ENCODE measurements around the gene MMP21.

MMP21 gene

DNA sequence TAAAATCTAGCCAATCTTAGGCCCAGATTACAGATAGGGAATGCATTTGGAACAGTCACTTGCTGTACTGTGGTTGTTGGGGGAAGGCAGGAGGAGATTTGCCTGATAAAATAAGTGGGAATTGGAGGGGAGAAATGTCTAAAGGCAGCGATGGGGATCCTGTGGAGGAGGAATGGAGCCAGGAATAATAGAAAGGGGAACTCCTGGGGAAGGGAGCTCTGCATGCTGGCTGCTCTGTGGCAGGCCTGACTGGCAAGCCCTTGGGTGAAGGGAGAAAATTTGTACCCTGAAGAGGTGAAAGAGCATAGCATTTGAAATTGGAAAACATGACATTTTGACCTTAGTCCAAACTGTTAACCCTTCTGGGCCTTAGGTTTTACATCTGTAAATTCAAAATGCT, 13.7 kb downstream of the MMP21 start:
- no peak for DNase-seq

- no peak for DNase-seq
Measured at GRCh38 chr10:125757742-125758141, 17.9 kb downstream of the MMP21 start.

- DNase-seq: no peak
Measured at GRCh38 chr10:125756853-125757487, 18.7 kb downstream of the MMP21 start.

DNA sequence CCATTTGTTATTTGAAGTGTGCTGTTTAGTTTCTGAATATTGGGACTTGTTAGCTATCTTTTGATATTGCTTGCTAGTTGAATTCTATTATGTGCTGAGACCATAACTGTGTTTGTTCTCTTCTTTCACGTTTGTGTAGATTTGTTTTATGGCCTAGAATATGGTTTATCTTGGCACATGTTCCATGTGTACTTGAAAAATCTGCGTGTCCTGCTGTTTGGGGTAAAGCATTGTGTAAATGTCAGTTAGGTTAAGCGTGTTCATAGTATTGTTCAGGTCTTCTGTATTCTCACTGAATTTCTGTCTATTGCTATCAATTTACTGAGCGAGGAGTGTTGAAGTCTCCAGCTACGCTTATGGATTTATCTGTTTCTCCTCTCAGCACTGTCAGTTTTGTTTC, 19.4 kb downstream of the MMP21 start:
- DNase-seq: no peak

DNA sequence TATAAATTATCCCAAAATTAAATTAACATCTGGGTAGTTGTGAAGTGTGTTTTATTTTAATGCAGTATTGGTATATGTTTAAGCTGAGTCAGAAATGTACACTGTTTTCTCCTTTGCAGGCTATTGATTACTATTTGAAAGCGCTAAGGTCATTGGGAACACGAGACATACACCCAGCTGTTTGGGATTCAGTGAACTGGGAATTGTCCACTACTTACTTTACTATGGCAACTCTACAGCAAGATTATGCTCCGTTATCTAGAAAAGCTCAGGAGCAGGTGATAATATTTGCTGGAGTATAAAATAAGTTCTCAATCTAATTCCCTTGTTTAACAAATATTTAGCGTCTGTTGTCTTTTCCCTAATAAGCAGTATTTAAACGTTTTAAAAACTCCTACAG, 28.2 kb downstream of the MMP21 start:
- no peak for DNase-seq

DNA sequence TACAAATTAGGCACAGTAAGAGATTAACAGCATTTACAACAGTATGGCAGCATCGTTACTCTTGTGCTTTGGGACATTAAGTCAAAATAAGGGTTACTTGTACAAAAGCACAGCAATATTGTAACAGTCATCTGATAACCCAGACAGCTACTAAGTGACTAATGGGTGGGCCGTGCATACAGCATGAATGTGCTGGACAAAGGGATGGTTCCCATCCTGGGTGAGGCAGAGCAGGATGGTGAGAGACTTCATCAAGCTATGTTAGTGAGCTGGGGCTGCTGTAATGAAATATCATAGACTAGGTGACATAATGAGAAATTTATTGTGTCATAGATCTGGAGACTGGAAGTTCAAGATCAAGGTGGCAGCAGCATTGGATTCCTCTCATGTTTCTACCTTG, 30.7 kb downstream of the MMP21 start:
- DNase-seq: no peak

GRCh38 chr10:125742465-125742864, 33.2 kb downstream of the MMP21 start:
- no peak for DNase-seq

DNA sequence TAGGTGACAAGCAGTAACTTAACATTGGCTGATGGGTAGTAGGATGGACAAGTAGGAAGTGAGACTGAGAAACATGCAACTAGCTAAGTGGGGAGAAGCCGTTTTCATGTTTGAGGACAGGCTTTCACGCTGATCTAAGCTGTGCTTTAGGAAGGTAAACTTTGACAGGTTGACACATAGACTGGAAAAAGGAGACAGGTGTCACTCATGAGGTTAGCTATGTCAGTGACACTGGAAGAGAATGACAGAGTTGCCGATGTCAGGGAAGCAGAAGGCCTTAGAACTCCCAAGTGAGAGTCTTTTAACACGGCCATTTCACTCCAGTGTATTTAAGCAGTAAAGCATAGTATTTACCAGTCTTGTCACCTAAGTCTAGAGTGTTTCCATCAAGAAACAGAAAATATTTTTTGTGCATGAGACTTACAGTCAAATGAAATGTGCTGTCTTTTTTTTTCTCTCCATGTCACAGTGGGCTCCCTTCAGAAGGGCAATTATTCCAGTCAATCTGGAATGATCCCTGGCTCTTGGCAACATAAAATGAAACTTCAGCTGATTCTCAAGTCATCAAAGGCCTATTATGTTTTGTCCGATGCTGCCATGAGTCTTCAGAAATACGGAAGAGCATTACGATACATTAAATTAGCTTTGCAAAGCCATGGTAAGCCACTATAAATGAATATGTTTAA, 35.5 kb downstream of the MMP21 start:
- no peak for DNase-seq

DNA sequence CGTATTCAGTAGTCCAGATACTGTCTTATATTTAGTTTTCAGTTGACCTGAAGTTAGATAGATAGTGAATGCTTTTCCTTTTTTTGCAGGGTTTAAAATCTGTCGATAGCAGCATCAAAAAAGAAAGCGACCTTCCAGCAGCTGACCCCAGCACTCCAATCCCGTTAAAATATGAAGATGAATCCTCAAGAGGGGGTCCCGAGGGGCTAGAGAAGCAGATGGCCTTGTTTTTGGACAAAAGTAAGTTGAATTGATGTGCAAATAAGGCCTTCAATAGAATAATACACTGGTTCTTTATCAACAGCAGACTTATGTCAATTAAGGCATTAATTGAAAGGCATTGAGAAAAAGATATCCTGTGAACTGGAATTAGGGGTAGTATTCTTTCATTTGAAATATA, 37.4 kb downstream of the MMP21 start:
- no peak for DNase-seq

GRCh38 chr10:125734823-125735222, 40.8 kb downstream of the MMP21 start:
- no peak for DNase-seq

DNA sequence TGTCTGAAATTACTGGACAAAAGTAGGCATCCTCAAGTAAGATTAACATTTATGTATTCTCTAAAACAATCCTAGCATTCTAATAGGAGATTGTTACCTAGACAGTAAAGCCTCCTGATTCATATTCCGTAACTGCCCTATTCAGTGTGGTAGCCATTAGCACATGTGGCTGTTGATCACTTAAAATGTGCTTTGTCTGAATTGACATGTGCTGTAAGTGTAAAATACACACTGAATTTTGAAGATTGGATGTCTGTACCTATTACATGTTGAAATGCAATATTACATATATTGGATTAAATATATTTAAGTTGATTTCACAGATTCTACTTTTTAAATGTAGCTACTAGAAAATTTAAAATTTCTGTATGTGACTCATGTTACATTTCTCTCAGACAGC, 41.5 kb downstream of the MMP21 start:
- DNase-seq: no peak

- DNase-seq: no peak
Measured at GRCh38 chr10:125727436-125727835, 48.2 kb downstream of the MMP21 start.

DNA sequence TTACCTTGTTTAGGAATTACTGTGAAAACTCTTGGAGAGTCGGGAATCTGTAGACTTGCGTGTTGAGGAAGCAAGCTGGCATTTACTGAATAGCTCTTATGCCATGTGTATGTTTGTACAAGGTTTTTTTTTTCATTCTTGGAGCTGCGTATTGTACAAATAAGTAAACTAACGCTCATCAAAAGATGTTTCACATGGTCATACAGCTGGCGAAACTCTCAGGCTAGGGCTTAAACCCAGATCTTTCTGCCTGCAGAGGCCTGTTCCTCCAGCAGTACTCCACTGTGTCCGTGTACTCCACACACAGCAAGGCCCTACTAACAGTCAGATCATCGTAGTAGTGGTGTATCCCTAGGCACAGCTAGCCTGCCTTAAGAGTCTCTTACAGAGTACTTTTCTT, 48.7 kb downstream of the MMP21 start:
- no peak for DNase-seq

DNA sequence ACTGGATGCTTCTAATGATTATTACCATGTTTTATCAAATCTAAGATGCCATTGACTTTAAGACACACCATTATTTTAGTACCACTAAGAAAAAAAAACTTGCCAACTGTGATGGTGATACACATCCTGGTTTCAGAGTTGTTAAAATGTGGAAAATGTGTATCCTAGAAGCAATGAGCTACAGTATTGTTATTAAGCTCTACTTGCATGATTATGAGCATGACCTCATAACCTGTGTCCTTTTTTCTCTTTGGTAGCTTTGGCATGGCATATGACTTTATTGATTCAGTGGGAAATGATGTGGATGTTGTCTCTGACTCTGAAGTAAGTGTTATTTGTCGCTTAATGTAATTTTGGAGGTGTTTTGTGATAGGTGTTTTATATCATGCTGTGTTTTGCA, 52.8 kb downstream of the MMP21 start:
- DNase-seq: no peak

- DNase-seq: no peak
Measured at GRCh38 chr10:125721035-125721434, 54.6 kb downstream of the MMP21 start.

GRCh38 chr10:125720002-125720382, 55.6 kb downstream of the MMP21 start:
- DNase-seq: peak; percentile 6 to 31 (median 10)

DNA sequence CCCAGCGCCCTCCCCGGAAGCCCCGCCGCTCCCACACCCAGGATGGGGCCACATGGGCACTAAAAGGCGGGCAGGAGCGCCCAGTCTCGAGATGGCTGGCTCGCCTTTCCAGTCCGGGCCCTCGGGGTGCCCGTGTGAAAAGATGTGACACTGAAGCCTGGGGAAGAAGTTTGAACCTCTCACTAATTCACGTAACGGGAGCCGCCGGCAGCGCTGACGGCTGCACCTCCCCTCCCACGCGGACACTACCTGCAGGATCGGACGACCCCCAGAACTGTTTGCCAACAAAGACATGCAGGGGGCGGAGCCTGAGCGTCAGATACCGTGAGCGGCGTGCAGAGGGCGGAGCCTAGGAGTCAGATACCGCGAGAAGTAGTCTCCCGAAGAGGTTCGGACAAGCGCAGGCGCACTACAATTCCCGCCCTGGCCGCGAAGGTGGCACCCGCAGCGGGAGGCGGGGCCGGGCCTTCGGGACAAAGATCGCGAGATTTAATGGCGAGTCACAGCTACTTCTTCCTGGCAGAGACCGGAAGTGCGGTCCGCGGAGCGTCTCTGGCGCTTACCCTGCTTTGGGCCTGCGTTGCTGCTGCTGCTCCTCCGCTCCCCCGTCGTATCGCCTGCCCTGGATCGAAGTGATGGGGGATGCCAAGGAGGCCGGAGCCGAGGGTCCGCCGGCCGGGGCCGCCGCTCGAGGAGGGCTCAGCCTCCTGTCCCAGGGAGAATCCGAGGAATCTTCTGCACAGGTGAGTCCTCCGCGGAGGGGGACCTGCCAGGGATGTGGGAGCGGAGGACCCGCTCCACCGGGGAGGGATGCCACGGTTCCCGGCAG, 56.2 kb downstream of the MMP21 start, which contains the start of gene EDRF1:
Gene EDRF1 (plus strand): TSS at position 537 of the 829 bp plus-strand sequence. CDS start 99 bp downstream, at position 636.
- peak; percentile 99 to 100 (median 100) for DNase-seq

Data from suppressor macrophage (primary cell).